Heart left ventricle (tissue), 16 donors: Measurements from ENCODE around the gene COL11A1. TPM values are rescaled to one million over a fixed set of nuclear protein-coding genes. Genes with fewer than 3 reads are reported as not detected.

Experiments used
- ATAC-seq, 4 donors: fragments of 200-7000 bp; cut with Tn5 transposase; one replicate each; pipeline ENCODE4 v1.9.1; 2020 to 2022; ENCODE audit warnings: moderate library complexity in 4 of 4, mild to moderate bottlenecking in 3 of 4, moderate number of reproducible peaks in 1 of 4
- DNase-seq, 5 donors: peaks; one replicate each; pipeline ENCODE4 v3.0.0-alpha.2; 2020
- H3K27ac ChIP-seq, 12 donors: fragments of 200-600 bp; sonication (generic) in 4 of 12; one replicate each; pipeline versions ENCODE4 v1.5.0 to v1.8.0; 2016 to 2022; ENCODE audit warnings: mild to moderate bottlenecking in 2 of 12
- H3K27me3 ChIP-seq, 9 donors: fragments of 200-600 bp; sonication (generic) in 2 of 9; one replicate each; pipeline versions ENCODE4 v1.5.1 to v1.8.0; 2016 to 2022; ENCODE audit warnings: mild to moderate bottlenecking in 3 of 9
- H3K36me3 ChIP-seq, 9 donors: fragments of 200-600 bp; sonication (generic) in 2 of 9; one replicate each; pipeline versions ENCODE4 v1.5.0 to v1.8.0; 2018 to 2022; ENCODE audit warnings: mild to moderate bottlenecking in 2 of 9
- H3K4me1 ChIP-seq, 12 donors: fragments of 200-600 bp; sonication (generic) in 4 of 12; one replicate each; pipeline versions ENCODE4 v1.5.0 to v1.8.0; 2016 to 2022; ENCODE audit warnings: mild to moderate bottlenecking in 3 of 12
- H3K4me3 ChIP-seq, 12 donors: fragments of 200-600 bp; sonication (generic) in 4 of 12; one replicate each; pipeline versions ENCODE4 v1.5.0 to v1.8.0; 2017 to 2022; ENCODE audit warnings: mild to moderate bottlenecking in 9 of 12, moderate library complexity in 4 of 12
- H3K9me3 ChIP-seq, 12 donors: fragments of 200-600 bp; sonication (generic) in 4 of 12; one replicate each; pipeline versions ENCODE4 v1.5.0 to v1.8.0; 2016 to 2022; ENCODE audit warnings: mild to moderate bottlenecking in 1 of 12
- CTCF ChIP-seq, 12 donors: fragments of 200-600 bp; sonication (generic) in 4 of 12; IDR thresholded peaks; one replicate each; pipeline versions ENCODE4 v1.5.0 to v1.8.0; 2018 to 2022; ENCODE audit warnings: antibody characterized with exemption in 12 of 12, mild to moderate bottlenecking in 5 of 12
- POLR2A ChIP-seq, 2 donors: fragments of 450-650 bp; IDR thresholded peaks; one replicate each; pipeline ENCODE4 v1.6.1; 2017; ENCODE audit warnings: antibody characterized with exemption in 2 of 2, mild to moderate bottlenecking in 2 of 2, moderate library complexity in 2 of 2
- WGBS, 4 donors: extraction: QIAGEN DNeasy Blood & Tissue Kit in 2 of 4; methylation state at CpG; one replicate each; pipeline versions ENCODE4 v1.1.5 to v1.1.7; 2013 to 2018; 5-methylcytosine and 5-hydroxymethylcytosine counted together
- intact Hi-C, 10 donors: fragments of 100-400 bp; cut with DNase I; formaldehyde crosslinking; loops; one replicate each; pipeline versions ENCODE4 v1.11.1 to v1.14.2; 2022
- polyA plus RNA-seq, 2 donors: library from polyadenylated mRNA; stranded (reverse); fragments of 200-250 nt; gene quantifications; one replicate each; pipeline ENCODE4 v1.2.3, GENCODE V29; 2013
- total RNA-seq, 9 donors: library from RNA; depleted of rRNA in 2 of 9; stranded (reverse); fragments of >200 nt in 2 of 9; fragmentation: NEBNext Ultra II Directional in 3 of 9; extraction: Animal tissue kit (Norgen Biotek cat#: 25700) in 3 of 9; gene quantifications; one replicate each; pipeline versions ENCODE4 v1.1.0 to v1.2.4, GENCODE V29; 2016 to 2023
- donor health status: ischemic (EF 13 %, LVEDD 7.1; RV severe dilation, severe dysfunction).
- donor health status: healthy with polysubstance abuse.
- donor health status: DM: no; HTN: yes; CAD: no.
- donor health status: DM: no; HTN: no; CAD: no.
- donor health status: ischemic (EF 25% LVEDD 6.9; RV normal size, moderate dysfunction).
- donor health status: ischemic (EF 25% LVEDD 5.7; RV mildly dilated, moderate dysfunction).
- donor health status: healthy.
- donor health status: DM: yes; HTN: yes; CAD: no.
- donor health status: ischemic (EF 35%, LVEDD 5.7; RV mildly dilated, moderate dysfunction).
- donor health status: nonischemic (EF 11% LVEDD 7.7; RV severe dilation, severe dysfunction).
- donor health status: DM: yes; HTN: yes; CAD: no.
- donor health status: PGD.
- donor health status: ischemic (EF 29% LVEDD 5.4; RV normal size, mild dysfunction).
- donor health status: nonischemic (EF 23%, LVEDD 6.1; RV moderate dilation, normal function).

Gene COL11A1
- total and polyA plus RNA-seq, 11 donors = 0.05 TPM; not detected in 10

GRCh38 chr1:102851616-102852015 is 256.7 kb downstream of the COL11A1 start:
- intact Hi-C loops = no loop called here
- Histone ChIP-seq H3K27ac (no peak overlapping the region), H3K9me3 (peaks cover 0 to 23% (median 4%) of the 10 kb centered on the region in 12 donors), H3K4me1 (no peaks in the 10 kb centered on the region), H3K4me3 (no peak overlapping the region), H3K36me3 (no peaks in the 10 kb centered on the region), H3K27me3 (no peaks in the 10 kb centered on the region)
- no peak for ATAC-seq
- no peak for DNase-seq
- TF ChIP-seq POLR2A (IDR thresholded peaks at IDR 0.05) (no peak), CTCF (IDR thresholded peaks at IDR 0.05) (no peak)
- WGBS, 4 donors = 81 to 91% (median 87%) methylated on average over 3 of the region's 3 CpGs

- no peaks in the 10 kb centered on the region for H3K27me3 ChIP-seq
- no peaks in the 10 kb centered on the region for H3K36me3 ChIP-seq
- 35 to 46% (median 39%) methylated on average over 3 of the region's 3 CpGs for WGBS, 4 donors
- no peak overlapping the region for H3K27ac ChIP-seq
- H3K9me3 ChIP-seq = peaks cover 0 to 9% (median 0%) of the 10 kb centered on the region in 12 donors
- no peaks in the 10 kb centered on the region for H3K4me1 ChIP-seq
- no peak for DNase-seq
- TF ChIP-seq POLR2A (IDR thresholded peaks at IDR 0.05) (no peak), CTCF (IDR thresholded peaks at IDR 0.05) (no peak)
- intact Hi-C loops = no loop called here
- ATAC-seq = no peak
- no peak overlapping the region for H3K4me3 ChIP-seq
These were observed 265.7 kb downstream of the COL11A1 start for GRCh38 chr1:102842606-102843005.

GRCh38 chr1:102840741-102841140 is 267.6 kb downstream of the COL11A1 start:
- 64 to 76% (median 70%) methylated on average over 5 of the region's 5 CpGs for WGBS, 4 donors
- no peaks in the 10 kb centered on the region for H3K27me3 ChIP-seq
- intact Hi-C loops = no loop called here
- H3K36me3 ChIP-seq = no peaks in the 10 kb centered on the region
- no peak overlapping the region for H3K27ac ChIP-seq
- no peak for ATAC-seq
- no peaks in the 10 kb centered on the region for H3K4me1 ChIP-seq
- H3K9me3 ChIP-seq = peaks cover 0 to 4% (median 0%) of the 10 kb centered on the region in 12 donors
- no peak for DNase-seq
- TF ChIP-seq CTCF (IDR thresholded peaks at IDR 0.05) = no peak
- TF ChIP-seq POLR2A (IDR thresholded peaks at IDR 0.05) = no peak
- H3K4me3 ChIP-seq = no peak overlapping the region

GRCh38 chr1:102838016-102838415 is 270.3 kb downstream of the COL11A1 start:
- intact Hi-C loops = no loop called here
- Histone ChIP-seq H3K9me3 (peaks cover 0 to 13% (median 0%) of the 10 kb centered on the region in 12 donors), H3K4me3 (no peak overlapping the region), H3K4me1 (no peaks in the 10 kb centered on the region), H3K27me3 (no peaks in the 10 kb centered on the region), H3K27ac (no peak overlapping the region), H3K36me3 (no peaks in the 10 kb centered on the region)
- WGBS, 4 donors = 79 to 82% (median 80%) methylated on average over 4 of the region's 4 CpGs
- ATAC-seq (no peak), DNase-seq (no peak)
- TF ChIP-seq CTCF (IDR thresholded peaks at IDR 0.05) = no peak
- TF ChIP-seq POLR2A (IDR thresholded peaks at IDR 0.05) = no peak
